Heart right ventricle (tissue), 16 donors: ENCODE data around the gene NOP14. TPM values are rescaled to one million over a fixed set of nuclear protein-coding genes. Genes with fewer than 3 reads are reported as not detected.
A peak's percentile ranks its signal among the peaks of the same experiment; 100 is the strongest.

ENCODE experiments used
- ATAC-seq, 8 donors: fragments of 200-7000 bp; cut with Tn5 transposase; one replicate each; pipeline ENCODE4 v1.9.1; 2020; ENCODE audit warnings: mild to moderate bottlenecking in 8 of 8, moderate library complexity in 8 of 8, moderate number of reproducible peaks in 1 of 8
- DNase-seq, 2 donors: peaks; one replicate each; pipeline ENCODE4 v3.0.0-alpha.2; 2020
- H3K27ac ChIP-seq, 10 donors: fragments of 200-600 bp; sonication (generic) in 2 of 10; one replicate each; pipeline versions ENCODE4 v1.5.0 to v1.8.0; 2020 to 2022; ENCODE audit warnings: mild to moderate bottlenecking in 3 of 10
- H3K27me3 ChIP-seq, 7 donors: fragments of 200-600 bp; one replicate each; pipeline ENCODE4 v1.8.0; 2021 to 2022; ENCODE audit warnings: mild to moderate bottlenecking in 2 of 7
- H3K36me3 ChIP-seq, 9 donors: fragments of 200-600 bp; sonication (generic) in 1 of 9; one replicate each; pipeline versions ENCODE4 v1.5.0 to v1.8.0; 2020 to 2022; ENCODE audit warnings: mild to moderate bottlenecking in 2 of 9
- H3K4me1 ChIP-seq, 9 donors: fragments of 200-600 bp; sonication (generic) in 1 of 9; one replicate each; pipeline versions ENCODE4 v1.5.0 to v1.8.0; 2020 to 2022; ENCODE audit warnings: mild to moderate bottlenecking in 4 of 9
- H3K4me3 ChIP-seq, 10 donors: fragments of 200-600 bp; sonication (generic) in 2 of 10; one replicate each; pipeline versions ENCODE4 v1.5.0 to v1.8.0; 2020 to 2022; ENCODE audit warnings: mild to moderate bottlenecking in 7 of 10, moderate library complexity in 2 of 10
- H3K9me3 ChIP-seq, 11 donors: fragments of 200-600 bp in 10 of 11; sonication (generic) in 2 of 11; one replicate each; pipeline versions ENCODE4 v1.5.0 to v1.8.0; 2013 to 2022; ENCODE audit warnings: mild to moderate bottlenecking in 2 of 11, control low read depth in 1 of 11, moderate library complexity in 1 of 11
- CTCF ChIP-seq, 9 donors: fragments of 200-600 bp; sonication (generic) in 2 of 9; IDR thresholded peaks; one replicate each; pipeline versions ENCODE4 v1.5.0 to v1.8.0; 2021 to 2022; ENCODE audit warnings: antibody characterized with exemption in 9 of 9, mild to moderate bottlenecking in 5 of 9, moderate library complexity in 1 of 9
- WGBS, 2 donors: extraction: QIAGEN DNeasy Blood & Tissue Kit; methylation state at CpG; one replicate each; pipeline ENCODE4 v1.1.7; 2013; ENCODE audit warnings: inconsistent platforms in 1 of 2; 5-methylcytosine and 5-hydroxymethylcytosine counted together
- intact Hi-C, 10 donors: fragments of 100-400 bp; cut with DNase I; formaldehyde crosslinking; loops; one replicate each; pipeline versions ENCODE4 v1.11.1 to v1.14.2; 2022
- polyA plus RNA-seq, 2 donors: library from polyadenylated mRNA; stranded (reverse); fragments of 200-250 nt; gene quantifications; one replicate each; pipeline ENCODE4 v1.2.3, GENCODE V29; 2013
- total RNA-seq, 10 donors: library from RNA; stranded (reverse); fragmentation: NEBNext Ultra II Directional in 3 of 10; extraction: Animal tissue kit (Norgen Biotek cat#: 25700) in 3 of 10; gene quantifications; one replicate each; pipeline versions ENCODE4 v1.2.1 to v1.2.4, GENCODE V29; 2021 to 2023
- donor health status: Arrhythmogenic right ventricular cardiomyopathy.
- donor health status: ischemic (EF 13 %, LVEDD 7.1; RV severe dilation, severe dysfunction).
- donor health status: healthy with polysubstance abuse.
- donor health status: DM: no; HTN: yes; CAD: no.
- donor health status: DM: no; HTN: no; CAD: no.
- donor health status: ischemic (EF 25% LVEDD 6.9; RV normal size, moderate dysfunction).
- donor health status: ischemic (EF 25% LVEDD 5.7; RV mildly dilated, moderate dysfunction).
- donor health status: healthy.
- donor health status: DM: yes; HTN: yes; CAD: no.
- donor health status: Ischemic cardiomyopathy.
- donor health status: ischemic (EF 35%, LVEDD 5.7; RV mildly dilated, moderate dysfunction).
- donor health status: nonischemic (EF 11% LVEDD 7.7; RV severe dilation, severe dysfunction).
- donor health status: DM: yes; HTN: yes; CAD: no.
- donor health status: PGD.
- donor health status: ischemic (EF 29% LVEDD 5.4; RV normal size, mild dysfunction).
- donor health status: nonischemic (EF 23%, LVEDD 6.1; RV moderate dilation, normal function).

Gene NOP14
- total and polyA plus RNA-seq, 12 donors = 12.4 to 24.0 (median 17.3) TPM

- Histone ChIP-seq H3K9me3 (no peaks in the 10 kb centered on the region), H3K36me3 (peaks cover 0 to 7% (median 0%) of the 10 kb centered on the region in 9 donors), H3K4me3 (no peak overlapping the region), H3K27ac (no peak overlapping the region), H3K27me3 (no peaks in the 10 kb centered on the region), H3K4me1 (peaks cover 9 to 28% (median 25%) of the 10 kb centered on the region in 9 donors)
- intact Hi-C loops = loop anchor here in 3 of 10 donors (5.0 to 10.0 kb wide), 3 partner anchors 70 to 550 kb away; partner anchors contain the start of genes CFAP99 (in 1 of the 3) and ZFYVE28 (in 1 of the 3)
- ATAC-seq (no peak), DNase-seq (no peak)
- TF ChIP-seq CTCF (IDR thresholded peaks at IDR 0.05) = no peak
- 88 to 89% methylated on average over 16 of the region's 16 CpGs for WGBS, 2 donors
Measured at GRCh38 chr4:2965262-2965661, 2.1 kb upstream of the NOP14 start.

DNA sequence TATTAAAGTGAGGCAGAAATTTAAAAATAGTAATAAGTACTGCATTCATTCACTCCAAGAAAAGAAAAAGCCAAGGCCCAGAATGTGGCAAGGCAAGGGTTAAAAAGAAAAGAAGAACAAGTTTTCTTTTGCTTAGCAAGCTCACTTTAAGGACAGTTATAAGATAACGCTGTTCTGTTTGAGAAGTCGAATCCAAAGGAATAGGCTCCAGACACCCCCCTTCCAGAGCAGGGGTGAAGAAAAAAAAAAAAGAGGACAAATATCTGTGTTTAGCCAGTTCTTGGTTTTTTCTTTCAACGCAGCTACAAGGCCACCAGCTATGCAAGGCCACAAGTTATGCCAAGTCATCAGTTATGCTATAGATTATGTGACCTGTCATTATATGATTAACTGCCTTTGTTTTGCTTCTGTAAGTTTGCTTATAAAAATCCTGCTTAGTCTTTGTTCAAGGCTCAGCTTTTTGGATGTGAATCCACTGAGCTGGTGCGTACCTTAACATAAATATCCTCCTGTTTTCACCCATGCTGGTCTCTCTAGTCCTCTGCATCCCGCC is 1.6 kb upstream of the NOP14 start:
- H3K4me3 ChIP-seq = peak overlapping the region in 9 of 10 donors; percentile 77 to 99 (median 97)
- H3K4me1 ChIP-seq = peaks cover 9 to 33% (median 25%) of the 10 kb centered on the region in 9 donors
- WGBS, 2 donors = 53 to 59% methylated on average over 5 of the region's 5 CpGs
- TF ChIP-seq CTCF (IDR thresholded peaks at IDR 0.05) = no peak
- H3K27ac ChIP-seq = peak overlapping the region in 7 of 10 donors; percentile 88 to 95 (median 93)
- intact Hi-C loops = loop anchor here in 3 of 10 donors (5.0 to 10.0 kb wide), 4 partner anchors 70 to 550 kb away; partner anchors contain the start of genes CFAP99 (in 1 of the 3), TNIP2 (in 1 of the 3) and ZFYVE28 (in 1 of the 3)
- peaks cover 0 to 8% (median 0%) of the 10 kb centered on the region in 9 donors for H3K36me3 ChIP-seq
- no peaks in the 10 kb centered on the region for H3K9me3 ChIP-seq
- DNase-seq (no peak), ATAC-seq (no peak)
- H3K27me3 ChIP-seq = no peaks in the 10 kb centered on the region

DNA sequence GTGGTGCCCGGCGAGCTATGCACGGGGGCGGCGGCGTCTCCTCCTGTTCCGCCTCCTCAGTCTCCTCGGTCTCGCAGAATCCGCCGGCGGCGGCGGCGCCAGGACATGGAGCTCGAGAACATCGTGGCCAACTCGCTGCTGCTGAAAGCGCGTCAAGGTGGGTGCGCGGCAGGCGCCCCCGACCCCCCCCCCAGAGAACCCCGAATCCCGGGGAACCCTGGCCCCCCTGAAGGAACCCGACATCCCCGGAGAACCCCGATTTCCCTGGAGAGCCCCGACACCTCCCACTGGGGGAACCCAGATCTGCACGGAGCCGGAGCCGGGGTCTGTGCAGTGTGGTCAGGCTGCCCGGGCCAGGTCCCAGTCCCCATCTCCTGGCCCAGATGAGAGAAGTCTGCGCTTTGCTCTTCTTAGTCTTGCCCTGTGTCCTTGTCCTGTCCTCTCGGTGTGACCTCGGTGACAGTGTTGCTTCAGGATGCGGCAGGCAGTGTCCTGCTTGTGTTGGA is 813 bp upstream of the NOP14 start:
- intact Hi-C loops = loop anchor here in 3 of 10 donors (2.0 to 10.0 kb wide), 4 partner anchors 71 to 549 kb away; partner anchors contain the start of genes CFAP99 (in 1 of the 3), TNIP2 (in 1 of the 3) and ZFYVE28 (in 1 of the 3)
- WGBS, 2 donors = 0 to 1% methylated on average over 38 of the region's 38 CpGs

More for the DNA sequence above, 813 bp upstream of the NOP14 start:
- Histone ChIP-seq H3K36me3 (peaks cover 0 to 13% (median 0%) of the 10 kb centered on the region in 9 donors), H3K27ac (peak overlapping the region; percentile 66 to 95 (median 92)), H3K4me1 (peaks cover 9 to 33% (median 25%) of the 10 kb centered on the region in 9 donors), H3K27me3 (no peaks in the 10 kb centered on the region), H3K9me3 (no peaks in the 10 kb centered on the region), H3K4me3 (peak overlapping the region; percentile 77 to 99 (median 97))
- no peak for TF ChIP-seq CTCF (IDR thresholded peaks at IDR 0.05)
- peak in 7 of 8 donors; percentile 25 to 58 (median 41) for ATAC-seq
- DNase-seq = peak in 1 of 2 donors; percentile 61
